Panc1 (cell line): Measurements from ENCODE around the gene BAIAP2. TPM values are rescaled to one million over a fixed set of nuclear protein-coding genes. Genes with fewer than 3 reads are reported as not detected.
A peak's percentile ranks its signal among the peaks of the same experiment; 100 is the strongest.

ENCODE experiments used
- ATAC-seq: fragments of 200-7000 bp; cut with Tn5 transposase; 2 replicates; pipeline ENCODE4 v1.9.1; 2020; ENCODE audit warnings: mild to moderate bottlenecking, moderate library complexity
- BruUV-seq: library from RNA; stranded (reverse); fragments of 400-500 nt; replicated peaks from 2 replicates; lab custom pipeline; 2021; lab: Mats Ljungman, UMichigan
- CTCF ChIA-PET: fragments of 300-600 bp; sonication (Branson Sonifier 250); formaldehyde crosslinking; loops from one replicate; lab custom pipeline; 2022; ENCODE audit warnings: antibody characterized with exemption; lab: Charles Lee
- POLR2A ChIA-PET: fragments of 300-600 bp; sonication (Branson Sonifier 250); formaldehyde crosslinking; loops from one replicate; lab custom pipeline; 2022; ENCODE audit warnings: antibody characterized with exemption; lab: Charles Lee
- DNase-seq: peaks from one replicate; pipeline ENCODE4 v3.0.0-alpha.2; 2010; ENCODE audit warnings: low read depth, low spot score
- H3K27ac ChIP-seq: 2 replicates; pipeline ENCODE4 v1.5.1; 2011; ENCODE audit warnings: mild to moderate bottlenecking, low read length, inconsistent platforms
- H3K27me3 ChIP-seq: fragments of 200-500 bp; sonication (Bioruptor generic); 2 replicates; pipeline ENCODE4 v1.6.0; 2014; ENCODE audit warnings: low read length, inconsistent platforms; ENCODE audit not compliant: control insufficient read depth, insufficient read depth
- H3K36me3 ChIP-seq: fragments of 200-500 bp; sonication (Bioruptor generic); 2 replicates; pipeline ENCODE4 v1.5.1; 2014; ENCODE audit warnings: inconsistent platforms, mild to moderate bottlenecking, low read length, moderate library complexity; ENCODE audit not compliant: control insufficient read depth, insufficient read depth
- H3K4me1 ChIP-seq: 2 replicates; pipeline ENCODE4 v1.5.1; 2011; ENCODE audit warnings: inconsistent platforms, mild to moderate bottlenecking, low read length, moderate library complexity; ENCODE audit not compliant: control insufficient read depth, insufficient read depth
- H3K4me3 ChIP-seq, 2 experiments: 2 replicates each; pipeline ENCODE4 v1.5.1; 2011 to 2012; ENCODE audit warnings: low read depth in 2 of 2, low read length in 2 of 2, mild to moderate bottlenecking in 2 of 2, inconsistent platforms in 1 of 2, moderate library complexity in 1 of 2
- H3K9me3 ChIP-seq: fragments of 200-500 bp; sonication (Bioruptor generic); 2 replicates; pipeline ENCODE4 v1.5.1; 2014; ENCODE audit warnings: low read depth, mild to moderate bottlenecking, inconsistent platforms, low read length, moderate library complexity; ENCODE audit not compliant: control insufficient read depth, insufficient read depth
- CTCF ChIP-seq: fragments of 450-650 bp; IDR thresholded peaks from 2 replicates; pipeline ENCODE4 v1.5.1; 2017; ENCODE audit warnings: mild to moderate bottlenecking
- POLR2AphosphoS5 ChIP-seq: IDR thresholded peaks from 2 replicates; pipeline ENCODE4 v1.6.1; 2012; ENCODE audit warnings: mild to moderate bottlenecking, low read depth, low read length, moderate library complexity
- SIN3A ChIP-seq: IDR thresholded peaks from 2 replicates; pipeline ENCODE4 v1.6.1; 2012; ENCODE audit warnings: low read depth, mild to moderate bottlenecking, low read length, moderate library complexity, borderline replicate concordance; ENCODE audit not compliant: insufficient read depth
- TCF7L2 ChIP-seq: IDR thresholded peaks from 2 replicates; pipeline ENCODE4 v1.6.1; 2011; ENCODE audit warnings: mild to moderate bottlenecking, low read depth, low read length, inconsistent platforms
- in situ Hi-C: cut with HindIII; loops from 2 replicates; pipeline ENCODE4 v1.10.0; 2016; ENCODE audit warnings: low sequenced_read_pairs, low pct_unique_long_range_greater_than_20kb
- intact Hi-C: fragments of 100-400 bp; cut with micrococcal nuclease; formaldehyde crosslinking; loops from one replicate; pipeline ENCODE4 v1.10.0; 2022; ENCODE audit not compliant: unreplicated experiment
- total RNA-seq: library from RNA; stranded (reverse); gene quantifications from one replicate; pipeline ENCODE4 v1.2.1, GENCODE V29; 2021; ENCODE audit not compliant: unreplicated experiment
- TF ChIP-seq, protein P1 (sequence below), 2 experiments: IDR thresholded peaks; 2 replicates each; pipeline ENCODE4 v1.6.1; 2011 to 2012; ENCODE audit warnings: low read depth in 2 of 2, control low read depth in 1 of 2, low read length in 1 of 2, mild to moderate bottlenecking in 1 of 2, moderate library complexity in 1 of 2; ENCODE audit not compliant: insufficient read depth in 1 of 2

The BAIAP2 gene
- total RNA-seq, 1 experiment from 2014 or later = 125 TPM

GRCh38 chr17:81064678-81065475 lies 29.9 kb downstream of the BAIAP2 start:
- Histone ChIP-seq H3K4me3 (no peak overlapping the region), H3K36me3 (no peaks in the 10 kb centered on the region), H3K27ac (no peak overlapping the region), H3K9me3 (no peaks in the 10 kb centered on the region), H3K27me3 (no peaks in the 10 kb centered on the region), H3K4me1 (no peaks in the 10 kb centered on the region)
- ChIA-PET POLR2A (no interaction called here), CTCF (no interaction called here)
- DNase-seq (no peak), ATAC-seq (no peak)
- no TSS peak for BruUV-seq
- TF ChIP-seq, protein P1, sequence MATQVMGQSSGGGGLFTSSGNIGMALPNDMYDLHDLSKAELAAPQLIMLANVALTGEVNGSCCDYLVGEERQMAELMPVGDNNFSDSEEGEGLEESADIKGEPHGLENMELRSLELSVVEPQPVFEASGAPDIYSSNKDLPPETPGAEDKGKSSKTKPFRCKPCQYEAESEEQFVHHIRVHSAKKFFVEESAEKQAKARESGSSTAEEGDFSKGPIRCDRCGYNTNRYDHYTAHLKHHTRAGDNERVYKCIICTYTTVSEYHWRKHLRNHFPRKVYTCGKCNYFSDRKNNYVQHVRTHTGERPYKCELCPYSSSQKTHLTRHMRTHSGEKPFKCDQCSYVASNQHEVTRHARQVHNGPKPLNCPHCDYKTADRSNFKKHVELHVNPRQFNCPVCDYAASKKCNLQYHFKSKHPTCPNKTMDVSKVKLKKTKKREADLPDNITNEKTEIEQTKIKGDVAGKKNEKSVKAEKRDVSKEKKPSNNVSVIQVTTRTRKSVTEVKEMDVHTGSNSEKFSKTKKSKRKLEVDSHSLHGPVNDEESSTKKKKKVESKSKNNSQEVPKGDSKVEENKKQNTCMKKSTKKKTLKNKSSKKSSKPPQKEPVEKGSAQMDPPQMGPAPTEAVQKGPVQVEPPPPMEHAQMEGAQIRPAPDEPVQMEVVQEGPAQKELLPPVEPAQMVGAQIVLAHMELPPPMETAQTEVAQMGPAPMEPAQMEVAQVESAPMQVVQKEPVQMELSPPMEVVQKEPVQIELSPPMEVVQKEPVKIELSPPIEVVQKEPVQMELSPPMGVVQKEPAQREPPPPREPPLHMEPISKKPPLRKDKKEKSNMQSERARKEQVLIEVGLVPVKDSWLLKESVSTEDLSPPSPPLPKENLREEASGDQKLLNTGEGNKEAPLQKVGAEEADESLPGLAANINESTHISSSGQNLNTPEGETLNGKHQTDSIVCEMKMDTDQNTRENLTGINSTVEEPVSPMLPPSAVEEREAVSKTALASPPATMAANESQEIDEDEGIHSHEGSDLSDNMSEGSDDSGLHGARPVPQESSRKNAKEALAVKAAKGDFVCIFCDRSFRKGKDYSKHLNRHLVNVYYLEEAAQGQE (IDR thresholded peaks at IDR 0.05; ENCODE audit: insufficient read depth in 1 of 2, low read depth in 2 of 2, low read length in 1 of 2) = no peak
- no peak for TF ChIP-seq TCF7L2
- no peak for TF ChIP-seq POLR2AphosphoS5
- TF ChIP-seq SIN3A = no peak
- no peak for TF ChIP-seq CTCF
- intact Hi-C loops = no loop called here
- in situ Hi-C loops = no loop called here

- H3K27ac ChIP-seq = no peak overlapping the region
- ChIA-PET POLR2A (no interaction called here), CTCF (no interaction called here)
- no TSS peak for BruUV-seq
- no peak overlapping the region for H3K4me3 ChIP-seq
- no peaks in the 10 kb centered on the region for H3K36me3 ChIP-seq
- no peak for TF ChIP-seq POLR2AphosphoS5
- TF ChIP-seq TCF7L2 = no peak
- TF ChIP-seq SIN3A = no peak
- TF ChIP-seq, protein P1 (IDR thresholded peaks at IDR 0.05; ENCODE audit: insufficient read depth in 1 of 2, low read depth in 2 of 2, low read length in 1 of 2) = no peak
- TF ChIP-seq CTCF = no peak
- no peaks in the 10 kb centered on the region for H3K4me1 ChIP-seq
- H3K27me3 ChIP-seq = no peaks in the 10 kb centered on the region
- in situ Hi-C loops (no loop called here), intact Hi-C loops (no loop called here)
- H3K9me3 ChIP-seq = no peaks in the 10 kb centered on the region
- ATAC-seq (0 out of 2 replicates have a peak, but pooled peaks have one; percentile 17), DNase-seq (no peak)
Observed at GRCh38 chr17:81065500-81065899, 30.5 kb downstream of the BAIAP2 start.
